ENCODE measurements around the gene FHOD3. TPM values are rescaled to one million over a fixed set of nuclear protein-coding genes. Genes with fewer than 3 reads are reported as not detected.

FHOD3 gene
- polyA plus RNA-seq, 2 of the 4 experiments (the other 2 are of a cell fraction), result 2.5 to 3.6 TPM

DNA sequence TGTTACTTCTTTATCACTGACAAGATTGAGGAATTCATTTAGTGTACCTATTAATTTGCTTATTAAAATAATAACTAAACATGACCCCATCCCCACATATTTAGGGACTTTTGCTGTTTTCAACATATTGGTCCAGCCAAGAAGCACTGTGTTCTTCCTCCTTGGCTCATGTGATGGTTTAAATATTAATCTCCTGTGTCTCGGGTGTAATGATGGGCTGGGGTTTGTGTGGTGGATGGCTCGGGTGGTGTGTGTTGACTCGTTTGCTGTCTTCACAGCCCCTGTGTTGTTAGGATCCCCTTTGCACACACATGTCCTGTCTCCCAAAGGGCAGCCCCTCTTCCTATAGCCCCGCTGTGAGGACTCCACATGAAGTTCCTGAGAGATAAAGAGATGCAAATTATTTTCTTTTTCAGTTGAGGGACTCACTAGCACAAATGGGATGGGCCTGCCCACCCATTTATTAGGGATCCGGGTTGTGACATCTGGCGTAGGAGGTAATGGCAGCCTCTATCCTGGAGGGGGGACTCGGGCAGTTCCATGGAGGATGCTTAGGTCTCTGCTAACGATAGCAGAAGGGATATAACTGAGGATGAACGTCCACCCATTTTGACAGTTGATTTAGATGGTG, 53.4 kb downstream of the FHOD3 start:
- ATAC-seq (no peak), FAIRE-seq (no peak), DNase-seq (ENCODE audit: low read depth in 1 of 2, low spot score in 1 of 2) (no peak)
- Histone ChIP-seq H3K9me3 (no peaks in the 10 kb centered on the region), H3K4me2 (peak overlapping the region; percentile 40), H3K27ac (peak overlapping the region in 1 of 2 experiments; percentile 8; a peak in 3 of 6 replicates), H3K4me3 (no peak overlapping the region), H3K4me1 (peaks cover 37% of the 10 kb centered on the region)
- TF ChIP-seq HDAC2 (IDR thresholded peaks at IDR 0.05) (no peak), CHD2 (IDR thresholded peaks at IDR 0.05; ENCODE audit: low read length, partially characterized antibody) (no peak), POLR2A (IDR thresholded peaks at IDR 0.05; ENCODE audit: low read length) (no peak), CBX2 (IDR thresholded peaks at IDR 0.05; ENCODE audit: borderline replicate concordance, low read depth) (no peak), RAD21 (conservative IDR thresholded peaks at IDR 0.05 in 1 of 2, IDR thresholded peaks at IDR 0.05 in 1 of 2) (no peak), RARB (CRISPR knock-in tag; IDR thresholded peaks at IDR 0.05) (no peak), ZFP36 (IDR thresholded peaks at IDR 0.05; ENCODE audit: borderline replicate concordance, partially characterized antibody) (no peak), KDM1A (IDR thresholded peaks at IDR 0.05; ENCODE audit: low read depth) (no peak), EP300 (IDR thresholded peaks at IDR 0.05) (no peak), FOSB (CRISPR knock-in tag; IDR thresholded peaks at IDR 0.05) (no peak), EHF (CRISPR knock-in tag; IDR thresholded peaks at IDR 0.05) (no peak), MYC (IDR thresholded peaks at IDR 0.05; ENCODE audit: borderline replicate concordance, low read length) (no peak), ZSCAN20 (CRISPR knock-in tag; IDR thresholded peaks at IDR 0.05) (no peak), JUN (IDR thresholded peaks at IDR 0.05) (no peak)
- TF ChIP-seq, protein P1, sequence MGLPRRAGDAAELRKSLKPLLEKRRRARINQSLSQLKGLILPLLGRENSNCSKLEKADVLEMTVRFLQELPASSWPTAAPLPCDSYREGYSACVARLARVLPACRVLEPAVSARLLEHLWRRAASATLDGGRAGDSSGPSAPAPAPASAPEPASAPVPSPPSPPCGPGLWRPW (IDR thresholded peaks at IDR 0.05), result no peak
- TF ChIP-seq, protein P2, sequence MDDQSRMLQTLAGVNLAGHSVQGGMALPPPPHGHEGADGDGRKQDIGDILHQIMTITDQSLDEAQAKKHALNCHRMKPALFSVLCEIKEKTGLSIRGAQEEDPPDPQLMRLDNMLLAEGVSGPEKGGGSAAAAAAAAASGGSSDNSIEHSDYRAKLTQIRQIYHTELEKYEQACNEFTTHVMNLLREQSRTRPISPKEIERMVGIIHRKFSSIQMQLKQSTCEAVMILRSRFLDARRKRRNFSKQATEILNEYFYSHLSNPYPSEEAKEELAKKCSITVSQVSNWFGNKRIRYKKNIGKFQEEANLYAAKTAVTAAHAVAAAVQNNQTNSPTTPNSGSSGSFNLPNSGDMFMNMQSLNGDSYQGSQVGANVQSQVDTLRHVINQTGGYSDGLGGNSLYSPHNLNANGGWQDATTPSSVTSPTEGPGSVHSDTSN (IDR thresholded peaks at IDR 0.05), result no peak
- TF ChIP-seq, protein P3, sequence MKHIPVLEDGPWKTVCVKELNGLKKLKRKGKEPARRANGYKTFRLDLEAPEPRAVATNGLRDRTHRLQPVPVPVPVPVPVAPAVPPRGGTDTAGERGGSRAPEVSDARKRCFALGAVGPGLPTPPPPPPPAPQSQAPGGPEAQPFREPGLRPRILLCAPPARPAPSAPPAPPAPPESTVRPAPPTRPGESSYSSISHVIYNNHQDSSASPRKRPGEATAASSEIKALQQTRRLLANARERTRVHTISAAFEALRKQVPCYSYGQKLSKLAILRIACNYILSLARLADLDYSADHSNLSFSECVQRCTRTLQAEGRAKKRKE (CRISPR knock-in tag; IDR thresholded peaks at IDR 0.05; ENCODE audit: low read depth), result no peak
- ChIA-PET POLR2A (no interaction called here), CTCF (no interaction called here)
- 51% methylated on average over 9 of the region's 9 CpGs for WGBS (ENCODE audit: missing lambda C conversion rate)

DNA sequence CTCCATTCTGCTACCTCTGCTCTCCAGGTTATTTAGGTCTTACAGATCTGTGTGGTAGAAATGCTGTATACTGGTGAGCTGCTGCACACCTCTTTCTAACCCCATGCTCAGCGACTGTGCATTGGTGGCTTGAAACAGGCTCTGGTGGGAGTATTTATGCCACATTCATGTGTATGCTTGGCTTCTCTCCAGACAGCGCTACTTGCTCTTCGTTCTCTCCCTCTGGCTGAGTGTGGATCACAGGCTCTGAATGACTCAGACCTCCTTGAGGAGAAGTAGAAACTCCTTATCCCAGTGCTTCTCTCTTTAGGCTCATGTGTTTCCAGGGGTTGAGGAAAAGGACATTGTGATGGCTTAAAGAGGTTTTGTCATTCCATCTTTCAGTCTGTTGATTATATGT, 54.9 kb downstream of the FHOD3 start:
- WGBS (ENCODE audit: missing lambda C conversion rate), result 34% methylated on average over 3 of the region's 3 CpGs
- Histone ChIP-seq H3K4me1 (peaks cover 37% of the 10 kb centered on the region), H3K4me2 (peak overlapping the region; percentile 9; the same call in 2 of the 3 replicates), H3K27ac (0 out of 6 replicates have a peak overlapping the region, but pooled peaks of 1 of the 2 experiments have one; percentile 16), H3K9me3 (no peaks in the 10 kb centered on the region), H3K4me3 (no peak overlapping the region)
- DNase-seq (ENCODE audit: low read depth in 1 of 2, low spot score in 1 of 2) (peak in 1 of 2 experiments; percentile 16), FAIRE-seq (no peak), ATAC-seq (peak; percentile 27 to 64; a peak in 1 of 6 replicates)
- ChIA-PET POLR2A (interaction anchor here (1.0 kb wide), 1 partner anchor 42 kb away, joined by 3 read pairs; no protein-coding TSS in a partner anchor), CTCF (no interaction called here)
- TF ChIP-seq ZC3H11A (IDR thresholded peaks at IDR 0.05), result no peak
- TF ChIP-seq, protein P4, sequence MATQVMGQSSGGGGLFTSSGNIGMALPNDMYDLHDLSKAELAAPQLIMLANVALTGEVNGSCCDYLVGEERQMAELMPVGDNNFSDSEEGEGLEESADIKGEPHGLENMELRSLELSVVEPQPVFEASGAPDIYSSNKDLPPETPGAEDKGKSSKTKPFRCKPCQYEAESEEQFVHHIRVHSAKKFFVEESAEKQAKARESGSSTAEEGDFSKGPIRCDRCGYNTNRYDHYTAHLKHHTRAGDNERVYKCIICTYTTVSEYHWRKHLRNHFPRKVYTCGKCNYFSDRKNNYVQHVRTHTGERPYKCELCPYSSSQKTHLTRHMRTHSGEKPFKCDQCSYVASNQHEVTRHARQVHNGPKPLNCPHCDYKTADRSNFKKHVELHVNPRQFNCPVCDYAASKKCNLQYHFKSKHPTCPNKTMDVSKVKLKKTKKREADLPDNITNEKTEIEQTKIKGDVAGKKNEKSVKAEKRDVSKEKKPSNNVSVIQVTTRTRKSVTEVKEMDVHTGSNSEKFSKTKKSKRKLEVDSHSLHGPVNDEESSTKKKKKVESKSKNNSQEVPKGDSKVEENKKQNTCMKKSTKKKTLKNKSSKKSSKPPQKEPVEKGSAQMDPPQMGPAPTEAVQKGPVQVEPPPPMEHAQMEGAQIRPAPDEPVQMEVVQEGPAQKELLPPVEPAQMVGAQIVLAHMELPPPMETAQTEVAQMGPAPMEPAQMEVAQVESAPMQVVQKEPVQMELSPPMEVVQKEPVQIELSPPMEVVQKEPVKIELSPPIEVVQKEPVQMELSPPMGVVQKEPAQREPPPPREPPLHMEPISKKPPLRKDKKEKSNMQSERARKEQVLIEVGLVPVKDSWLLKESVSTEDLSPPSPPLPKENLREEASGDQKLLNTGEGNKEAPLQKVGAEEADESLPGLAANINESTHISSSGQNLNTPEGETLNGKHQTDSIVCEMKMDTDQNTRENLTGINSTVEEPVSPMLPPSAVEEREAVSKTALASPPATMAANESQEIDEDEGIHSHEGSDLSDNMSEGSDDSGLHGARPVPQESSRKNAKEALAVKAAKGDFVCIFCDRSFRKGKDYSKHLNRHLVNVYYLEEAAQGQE (IDR thresholded peaks at IDR 0.05), result no peak
- TF ChIP-seq EP300 (IDR thresholded peaks at IDR 0.05), result no peak
- no peak for TF ChIP-seq ZFP36 (IDR thresholded peaks at IDR 0.05; ENCODE audit: borderline replicate concordance, partially characterized antibody)
- no peak for TF ChIP-seq NFE2L2 (conservative IDR thresholded peaks at IDR 0.05; ENCODE audit: low read length)
- no peak for TF ChIP-seq CHD4 (IDR thresholded peaks at IDR 0.05; ENCODE audit: borderline replicate concordance)
- no peak for TF ChIP-seq FOXS1 (CRISPR knock-in tag; IDR thresholded peaks at IDR 0.05)
- TF ChIP-seq, protein P5, sequence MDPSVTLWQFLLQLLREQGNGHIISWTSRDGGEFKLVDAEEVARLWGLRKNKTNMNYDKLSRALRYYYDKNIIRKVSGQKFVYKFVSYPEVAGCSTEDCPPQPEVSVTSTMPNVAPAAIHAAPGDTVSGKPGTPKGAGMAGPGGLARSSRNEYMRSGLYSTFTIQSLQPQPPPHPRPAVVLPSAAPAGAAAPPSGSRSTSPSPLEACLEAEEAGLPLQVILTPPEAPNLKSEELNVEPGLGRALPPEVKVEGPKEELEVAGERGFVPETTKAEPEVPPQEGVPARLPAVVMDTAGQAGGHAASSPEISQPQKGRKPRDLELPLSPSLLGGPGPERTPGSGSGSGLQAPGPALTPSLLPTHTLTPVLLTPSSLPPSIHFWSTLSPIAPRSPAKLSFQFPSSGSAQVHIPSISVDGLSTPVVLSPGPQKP (IDR thresholded peaks at IDR 0.05; ENCODE audit: low read depth, low read length), result no peak
- no peak for TF ChIP-seq ESRRA (IDR thresholded peaks at IDR 0.05; ENCODE audit: borderline replicate concordance, low read length)
- no peak for TF ChIP-seq HEYL (CRISPR knock-in tag; IDR thresholded peaks at IDR 0.05)
- no peak for TF ChIP-seq HDAC2 (IDR thresholded peaks at IDR 0.05)
- TF ChIP-seq BHLHE40 (IDR thresholded peaks at IDR 0.05; ENCODE audit: low read depth, low read length), result no peak
- no peak for TF ChIP-seq NPAS2 (CRISPR knock-in tag; IDR thresholded peaks at IDR 0.05; ENCODE audit: borderline replicate concordance)
- TF ChIP-seq, protein P6, sequence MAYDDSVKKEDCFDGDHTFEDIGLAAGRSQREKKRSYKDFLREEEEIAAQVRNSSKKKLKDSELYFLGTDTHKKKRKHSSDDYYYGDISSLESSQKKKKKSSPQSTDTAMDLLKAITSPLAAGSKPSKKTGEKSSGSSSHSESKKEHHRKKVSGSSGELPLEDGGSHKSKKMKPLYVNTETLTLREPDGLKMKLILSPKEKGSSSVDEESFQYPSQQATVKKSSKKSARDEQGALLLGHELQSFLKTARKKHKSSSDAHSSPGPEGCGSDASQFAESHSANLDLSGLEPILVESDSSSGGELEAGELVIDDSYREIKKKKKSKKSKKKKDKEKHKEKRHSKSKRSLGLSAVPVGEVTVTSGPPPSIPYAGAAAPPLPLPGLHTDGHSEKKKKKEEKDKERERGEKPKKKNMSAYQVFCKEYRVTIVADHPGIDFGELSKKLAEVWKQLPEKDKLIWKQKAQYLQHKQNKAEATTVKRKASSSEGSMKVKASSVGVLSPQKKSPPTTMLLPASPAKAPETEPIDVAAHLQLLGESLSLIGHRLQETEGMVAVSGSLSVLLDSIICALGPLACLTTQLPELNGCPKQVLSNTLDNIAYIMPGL (CRISPR knock-in tag; IDR thresholded peaks at IDR 0.05; ENCODE audit: borderline replicate concordance), result no peak
- TF ChIP-seq ZNF302 (CRISPR knock-in tag; IDR thresholded peaks at IDR 0.05), result no peak
- TF ChIP-seq POLR2A (IDR thresholded peaks at IDR 0.05; ENCODE audit: low read length), result no peak
